Measurements from ENCODE around the gene LMBR1L. TPM values are rescaled to one million over a fixed set of nuclear protein-coding genes. Genes with fewer than 3 reads are reported as not detected.

The LMBR1L gene
- total RNA-seq, 2 experiments from 2014 or later = 37.2 to 43.6 TPM

DNA sequence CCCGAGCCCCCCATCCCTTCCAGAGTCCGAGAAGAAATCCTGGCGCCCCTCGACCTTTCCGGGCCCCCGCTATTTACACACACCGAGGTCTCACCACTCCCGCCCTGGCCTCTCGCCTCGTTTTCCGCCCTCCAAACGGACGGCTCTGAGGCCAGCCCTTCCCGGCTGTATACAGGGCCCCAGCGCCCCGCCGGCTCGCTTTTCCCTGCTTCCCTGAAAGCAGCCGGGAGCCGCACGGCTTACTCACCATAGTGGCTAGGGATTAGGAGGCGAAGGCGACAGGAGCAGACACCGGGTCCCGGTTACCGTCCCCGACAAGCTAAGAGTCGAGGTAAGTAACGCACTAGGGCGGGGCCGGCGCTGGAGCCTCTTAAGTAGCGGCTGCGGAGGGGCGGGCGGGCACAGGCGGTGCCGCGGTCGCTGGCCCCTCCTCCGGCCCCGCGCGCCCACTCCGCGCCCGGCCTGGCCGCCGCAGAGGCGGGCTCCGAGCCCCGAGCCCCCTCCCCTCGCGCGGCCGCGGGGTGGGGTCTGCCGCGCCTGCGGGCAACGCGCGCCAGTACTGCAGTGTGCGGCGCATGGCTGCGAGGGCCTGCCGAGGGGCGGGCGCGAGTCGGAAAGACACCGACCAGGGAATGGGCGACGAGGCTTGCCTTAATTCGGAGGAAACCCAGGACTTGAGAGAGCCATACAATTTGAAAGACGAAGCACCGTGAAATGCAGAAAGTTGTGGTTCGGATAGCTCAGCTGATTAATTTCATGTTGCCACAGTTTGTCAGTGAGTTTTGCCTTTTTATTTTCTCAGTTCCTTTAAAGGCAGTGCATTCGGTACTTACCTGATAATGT, 20.6 kb upstream of the LMBR1L start, which contains the start of gene TUBA1B:
Gene TUBA1B (minus strand): TSS at position 345 of the 843 bp plus-strand sequence. CDS start 95 bp downstream, at position 250.
- no TSS peak for BruUV-seq (replicated peaks)
- ChIA-PET POLR2A (interaction anchor here (0.6 to 3.2 kb wide), 25 partner anchors 10 to 391 kb away, joined by 3 to 24 read pairs (median 4); partner anchors contain the start of genes LMBR1L, TROAP, TUBA1A and TUBA1C), CTCF (ENCODE audit: unreplicated experiment) (interaction anchor here (0.8 to 2.7 kb wide), 5 partner anchors 20 to 137 kb away, joined by 3 to 14 read pairs (median 5); partner anchors contain the start of genes LMBR1L, RHEBL1 and TUBA1A)
- H3K27ac ChIP-seq (ENCODE audit: low read depth, low read length, poor library complexity, severe bottlenecking) = peak within 1 kb of the TSS; percentile 95
- peak within 1 kb of the TSS; percentile 78; the same call in 1 of the 2 replicates for H2AFZ ChIP-seq (ENCODE audit: low read length)
- peak within 1 kb of the TSS; percentile 99 for H3K4me2 ChIP-seq (ENCODE audit: low read length)
- H3K4me1 ChIP-seq (ENCODE audit: insufficient read depth, low read length, poor library complexity, severe bottlenecking) = peaks cover 22% of the 10 kb centered on the region
- H3K36me3 ChIP-seq (ENCODE audit: insufficient read depth, low read length) = peaks cover 45% of the 10 kb centered on the region
- TF ChIP-seq, protein P1, sequence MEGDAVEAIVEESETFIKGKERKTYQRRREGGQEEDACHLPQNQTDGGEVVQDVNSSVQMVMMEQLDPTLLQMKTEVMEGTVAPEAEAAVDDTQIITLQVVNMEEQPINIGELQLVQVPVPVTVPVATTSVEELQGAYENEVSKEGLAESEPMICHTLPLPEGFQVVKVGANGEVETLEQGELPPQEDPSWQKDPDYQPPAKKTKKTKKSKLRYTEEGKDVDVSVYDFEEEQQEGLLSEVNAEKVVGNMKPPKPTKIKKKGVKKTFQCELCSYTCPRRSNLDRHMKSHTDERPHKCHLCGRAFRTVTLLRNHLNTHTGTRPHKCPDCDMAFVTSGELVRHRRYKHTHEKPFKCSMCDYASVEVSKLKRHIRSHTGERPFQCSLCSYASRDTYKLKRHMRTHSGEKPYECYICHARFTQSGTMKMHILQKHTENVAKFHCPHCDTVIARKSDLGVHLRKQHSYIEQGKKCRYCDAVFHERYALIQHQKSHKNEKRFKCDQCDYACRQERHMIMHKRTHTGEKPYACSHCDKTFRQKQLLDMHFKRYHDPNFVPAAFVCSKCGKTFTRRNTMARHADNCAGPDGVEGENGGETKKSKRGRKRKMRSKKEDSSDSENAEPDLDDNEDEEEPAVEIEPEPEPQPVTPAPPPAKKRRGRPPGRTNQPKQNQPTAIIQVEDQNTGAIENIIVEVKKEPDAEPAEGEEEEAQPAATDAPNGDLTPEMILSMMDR (conservative IDR thresholded peaks at IDR 0.05; ENCODE audit: low read length) = no peak
- no peak for TF ChIP-seq EZH2phosphoT487 (IDR thresholded peaks at IDR 0.05; ENCODE audit: borderline replicate concordance, low read depth, low read length)
- H3K4me3 ChIP-seq (ENCODE audit: low read depth, low read length, poor library complexity, severe bottlenecking) = peak within 1 kb of the TSS; percentile 90
- peaks cover 15% of the 10 kb centered on the region for H4K20me1 ChIP-seq (ENCODE audit: insufficient read depth, low read length)
- no peaks in the 10 kb centered on the region for H3K9me3 ChIP-seq (ENCODE audit: low read length)
- H3K79me2 ChIP-seq (ENCODE audit: insufficient read depth, low read depth, low read length) = peaks cover 58% of the 10 kb centered on the region
- DNase-seq (ENCODE audit: low spot score) = peak; percentile 95
- H3K9me2 ChIP-seq (ENCODE audit: insufficient read depth, low read length) = no peaks in the 10 kb centered on the region
- intact Hi-C loops (cut with micrococcal nuclease; ENCODE audit: unreplicated experiment) = loop anchor here (2.0 to 5.0 kb wide), 4 partner anchors 114 to 611 kb away; partner anchors contain the start of genes DDX23, PRKAG1, TMBIM6 and TUBA1C

DNA sequence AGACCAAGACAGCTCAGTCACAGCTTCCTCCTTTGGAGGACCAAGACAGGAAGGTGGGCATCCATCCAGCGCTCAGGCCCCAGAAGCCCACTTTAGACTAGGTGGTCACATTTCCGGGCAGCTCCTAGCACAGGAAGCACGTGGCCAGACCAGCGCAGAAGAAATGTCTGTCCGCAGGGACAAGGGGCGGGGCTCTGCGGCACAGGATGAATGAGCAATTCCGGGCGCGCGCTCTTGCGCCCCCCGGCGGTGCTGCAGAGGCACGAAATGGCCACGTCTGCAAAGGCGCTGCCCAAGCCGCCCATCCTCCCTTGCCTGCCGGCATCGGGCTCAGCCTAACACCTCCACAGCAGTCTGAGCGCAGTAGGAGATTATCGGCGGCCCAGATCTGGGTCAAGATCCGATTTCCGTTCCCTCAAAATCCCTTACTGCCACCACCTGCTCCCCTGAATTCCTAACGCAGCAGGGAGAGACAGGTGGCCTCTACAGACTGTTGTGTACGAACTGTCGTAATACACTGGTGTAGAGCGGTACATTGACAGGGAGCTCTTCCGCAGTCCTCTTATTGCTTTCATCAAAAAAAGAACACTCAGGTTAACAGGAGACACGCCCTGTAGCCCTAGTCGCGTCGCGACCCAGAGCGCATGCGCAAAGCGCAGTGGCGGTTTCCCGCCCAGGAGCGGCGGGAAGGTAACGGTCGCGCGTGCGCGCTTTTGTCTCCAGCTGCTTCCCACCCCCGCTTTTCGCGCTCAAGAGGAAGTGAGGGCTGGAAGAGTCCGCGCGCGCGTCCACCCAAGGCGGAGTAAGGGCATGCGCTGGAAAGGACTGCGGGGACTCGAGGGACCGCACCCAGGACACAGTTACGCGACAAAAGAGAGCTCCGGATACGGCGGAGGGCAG, 19.8 kb upstream of the LMBR1L start:
- POLR2A ChIA-PET = interaction anchor here (0.7 to 3.2 kb wide), 19 partner anchors 9 to 193 kb away, joined by 3 to 24 read pairs (median 4); partner anchors contain the start of genes RHEBL1, TROAP, TUBA1A and TUBA1C
- H3K27ac ChIP-seq (ENCODE audit: low read depth, low read length, poor library complexity, severe bottlenecking) = peak overlapping the region; percentile 95
- intact Hi-C loops (cut with micrococcal nuclease; ENCODE audit: unreplicated experiment) = loop anchor here (1.0 to 5.0 kb wide), 8 partner anchors 20 to 612 kb away; partner anchors contain the start of genes DDX23, KMT2D, LMBR1L and PRKAG1
- no peaks in the 10 kb centered on the region for H3K9me3 ChIP-seq (ENCODE audit: low read length)
- H3K9me2 ChIP-seq (ENCODE audit: insufficient read depth, low read length) = no peaks in the 10 kb centered on the region
- H2AFZ ChIP-seq (ENCODE audit: low read length) = no peak overlapping the region
- peaks cover 56% of the 10 kb centered on the region for H3K79me2 ChIP-seq (ENCODE audit: insufficient read depth, low read depth, low read length)
- H3K4me1 ChIP-seq (ENCODE audit: insufficient read depth, low read length, poor library complexity, severe bottlenecking) = peaks cover 22% of the 10 kb centered on the region
- H3K4me3 ChIP-seq (ENCODE audit: low read depth, low read length, poor library complexity, severe bottlenecking) = peak overlapping the region; percentile 90
- peak; percentile 97 for DNase-seq (ENCODE audit: low spot score)
- CTCF ChIA-PET (ENCODE audit: unreplicated experiment) = interaction anchor here (0.7 to 2.7 kb wide), 7 partner anchors 19 to 138 kb away, joined by 3 to 14 read pairs (median 5); partner anchors contain the start of genes LMBR1L, RHEBL1 and TUBA1A
- peaks cover 52% of the 10 kb centered on the region for H3K36me3 ChIP-seq (ENCODE audit: insufficient read depth, low read length)
- H3K4me2 ChIP-seq (ENCODE audit: low read length) = peak overlapping the region; percentile 90
- no TSS peak for BruUV-seq (replicated peaks)
- TF ChIP-seq, protein P1 (conservative IDR thresholded peaks at IDR 0.05; ENCODE audit: low read length) = peak; percentile 92
- TF ChIP-seq EZH2phosphoT487 (IDR thresholded peaks at IDR 0.05; ENCODE audit: borderline replicate concordance, low read depth, low read length) = no peak
- peaks cover 15% of the 10 kb centered on the region for H4K20me1 ChIP-seq (ENCODE audit: insufficient read depth, low read length)
